GM12873 (cell line): ENCODE measurements around the gene BEAN1.

Source experiments
- TF ChIP-seq, protein P1 (sequence below): IDR thresholded peaks from 2 replicates; pipeline ENCODE4 v1.5.1; 2012; ENCODE audit warnings: low read depth, mild to moderate bottlenecking, moderate library complexity, low read length, control low read depth; ENCODE audit not compliant: insufficient read depth; ENCODE audit errors: missing control alignments

The BEAN1 gene

DNA sequence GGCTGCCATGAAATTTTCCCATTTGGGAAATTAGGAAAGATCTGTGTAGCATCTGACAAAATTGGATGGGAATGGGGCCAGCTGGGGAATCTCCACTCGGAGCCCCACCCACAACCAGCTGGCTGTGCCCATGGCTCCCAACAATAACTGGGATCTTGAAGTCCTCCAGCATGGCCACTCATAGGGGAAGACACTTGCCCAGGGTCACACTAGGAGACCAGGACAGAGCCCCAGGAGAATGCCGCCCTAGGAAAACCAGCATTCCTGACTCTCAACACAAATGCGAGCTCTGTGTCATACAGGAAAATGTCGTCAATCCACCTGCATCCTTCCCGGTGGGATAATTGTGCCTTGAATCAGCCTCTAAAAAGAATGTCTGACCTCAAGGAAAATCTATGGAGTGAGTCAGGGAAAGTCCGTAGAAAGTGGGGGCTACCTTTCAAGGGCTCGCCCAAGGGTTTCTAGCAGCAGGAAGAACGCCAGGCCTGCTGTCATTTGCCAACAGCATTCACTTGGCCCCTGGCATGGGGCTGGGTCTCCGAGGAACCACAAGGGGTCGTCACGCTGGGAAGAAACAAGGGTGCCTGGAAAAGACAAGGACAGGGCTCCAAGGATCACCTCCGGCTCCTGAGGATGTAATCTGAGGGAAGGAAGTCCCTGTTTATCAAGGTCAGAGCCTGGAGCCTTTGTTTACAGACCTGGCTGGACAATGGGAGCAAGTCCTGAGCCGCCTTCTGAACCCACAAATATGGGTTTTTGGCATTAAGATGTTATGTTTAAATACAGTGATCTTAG lies 44.7 kb upstream of the BEAN1 start:
- TF ChIP-seq, protein P1, sequence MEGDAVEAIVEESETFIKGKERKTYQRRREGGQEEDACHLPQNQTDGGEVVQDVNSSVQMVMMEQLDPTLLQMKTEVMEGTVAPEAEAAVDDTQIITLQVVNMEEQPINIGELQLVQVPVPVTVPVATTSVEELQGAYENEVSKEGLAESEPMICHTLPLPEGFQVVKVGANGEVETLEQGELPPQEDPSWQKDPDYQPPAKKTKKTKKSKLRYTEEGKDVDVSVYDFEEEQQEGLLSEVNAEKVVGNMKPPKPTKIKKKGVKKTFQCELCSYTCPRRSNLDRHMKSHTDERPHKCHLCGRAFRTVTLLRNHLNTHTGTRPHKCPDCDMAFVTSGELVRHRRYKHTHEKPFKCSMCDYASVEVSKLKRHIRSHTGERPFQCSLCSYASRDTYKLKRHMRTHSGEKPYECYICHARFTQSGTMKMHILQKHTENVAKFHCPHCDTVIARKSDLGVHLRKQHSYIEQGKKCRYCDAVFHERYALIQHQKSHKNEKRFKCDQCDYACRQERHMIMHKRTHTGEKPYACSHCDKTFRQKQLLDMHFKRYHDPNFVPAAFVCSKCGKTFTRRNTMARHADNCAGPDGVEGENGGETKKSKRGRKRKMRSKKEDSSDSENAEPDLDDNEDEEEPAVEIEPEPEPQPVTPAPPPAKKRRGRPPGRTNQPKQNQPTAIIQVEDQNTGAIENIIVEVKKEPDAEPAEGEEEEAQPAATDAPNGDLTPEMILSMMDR = no peak

DNA sequence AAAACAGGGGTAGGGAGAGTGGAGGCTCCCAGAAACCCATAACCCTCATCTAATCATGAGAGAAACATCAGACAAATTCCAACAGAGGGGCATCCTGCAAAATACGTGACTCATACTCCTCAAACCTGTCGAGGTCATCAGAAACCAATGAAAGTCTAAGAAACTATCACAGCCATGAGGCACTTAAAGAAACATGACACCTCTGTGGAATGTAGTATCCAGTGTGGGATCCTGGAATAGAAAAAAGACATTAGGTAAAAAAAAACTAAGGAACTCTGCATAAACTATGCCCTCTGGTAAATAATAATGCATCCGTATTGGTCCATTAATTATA lies 44.2 kb upstream of the BEAN1 start:
- TF ChIP-seq, protein P1 = no peak

DNA sequence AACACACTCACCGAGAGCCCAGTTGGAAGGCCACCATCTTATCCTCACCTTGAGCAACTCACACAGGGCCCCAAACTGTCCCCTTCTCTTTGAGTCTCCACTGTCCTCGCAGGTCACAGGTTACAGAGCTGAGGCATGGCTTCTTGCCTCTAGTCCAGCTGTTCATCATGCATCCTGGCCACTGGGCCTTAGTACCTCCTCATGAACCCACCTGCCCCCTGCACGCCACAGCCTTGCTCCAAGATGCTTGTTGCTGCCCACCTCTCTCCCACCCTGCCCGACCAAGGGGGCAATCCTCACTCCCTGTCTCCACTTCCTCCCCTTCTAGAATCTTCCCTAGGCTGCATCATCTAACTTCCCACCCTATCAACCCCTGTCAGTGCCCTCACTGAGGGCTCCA lies 43.5 kb upstream of the BEAN1 start:
- TF ChIP-seq, protein P1 = no peak

DNA sequence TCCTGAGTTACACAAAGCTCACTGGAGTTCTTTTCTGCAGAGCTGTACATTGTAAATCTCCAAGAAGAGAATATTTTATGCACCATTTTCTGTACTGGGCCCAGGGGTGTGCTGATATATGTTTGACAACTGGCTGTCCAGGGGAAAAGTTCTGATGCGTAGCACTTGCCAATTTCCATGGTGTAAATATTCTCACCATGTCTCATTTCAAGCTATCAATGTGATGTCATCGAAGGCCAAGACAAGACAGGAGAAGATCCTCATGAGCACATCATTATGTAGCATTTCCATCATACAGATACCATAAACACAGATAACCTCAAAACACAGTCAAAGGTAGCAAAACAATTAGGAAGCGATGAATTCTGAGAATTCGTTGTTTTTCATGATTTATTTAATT lies 41.7 kb upstream of the BEAN1 start:
- TF ChIP-seq, protein P1 = no peak

DNA sequence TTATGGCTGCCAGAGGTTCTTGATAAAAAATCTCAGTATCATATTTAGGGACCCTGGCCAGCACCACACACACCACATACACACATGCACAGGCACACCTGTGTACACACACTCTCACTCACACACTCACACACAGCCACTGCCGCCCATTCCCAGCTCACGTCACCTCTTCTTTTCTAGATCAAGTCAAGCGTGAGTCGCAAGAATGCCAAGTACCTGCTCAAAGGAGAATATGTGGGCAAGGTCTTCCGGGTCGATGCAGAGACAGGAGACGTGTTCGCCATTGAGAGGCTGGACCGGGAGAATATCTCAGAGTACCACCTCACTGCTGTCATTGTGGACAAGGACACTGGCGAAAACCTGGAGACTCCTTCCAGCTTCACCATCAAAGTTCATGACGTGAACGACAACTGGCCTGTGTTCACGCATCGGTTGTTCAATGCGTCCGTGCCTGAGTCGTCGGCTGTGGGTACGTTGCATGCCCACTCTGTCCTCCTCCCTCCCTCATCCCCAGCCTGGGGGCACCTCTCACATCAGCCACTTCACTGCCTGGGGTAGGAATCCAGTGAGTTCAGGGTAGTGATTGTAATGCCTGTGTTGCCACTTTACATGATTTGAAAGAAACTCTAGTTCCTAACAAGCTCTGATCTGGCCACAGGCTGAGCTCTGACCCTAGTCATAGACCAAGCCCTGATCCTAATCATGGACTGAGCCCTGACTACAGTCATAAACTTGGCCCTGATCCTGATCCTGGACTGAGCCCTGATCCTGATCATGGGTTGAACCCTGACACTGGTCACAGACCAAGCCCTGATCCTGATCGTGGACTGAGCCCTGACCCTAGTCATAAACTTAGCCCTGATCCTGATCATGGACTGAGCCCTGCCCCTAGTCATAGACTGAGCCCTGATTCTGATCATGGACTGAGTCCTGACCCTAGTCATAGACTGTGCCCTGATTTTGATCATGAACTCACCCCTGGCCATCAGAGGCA lies 40.2 kb upstream of the BEAN1 start:
- TF ChIP-seq, protein P1 = no peak

DNA sequence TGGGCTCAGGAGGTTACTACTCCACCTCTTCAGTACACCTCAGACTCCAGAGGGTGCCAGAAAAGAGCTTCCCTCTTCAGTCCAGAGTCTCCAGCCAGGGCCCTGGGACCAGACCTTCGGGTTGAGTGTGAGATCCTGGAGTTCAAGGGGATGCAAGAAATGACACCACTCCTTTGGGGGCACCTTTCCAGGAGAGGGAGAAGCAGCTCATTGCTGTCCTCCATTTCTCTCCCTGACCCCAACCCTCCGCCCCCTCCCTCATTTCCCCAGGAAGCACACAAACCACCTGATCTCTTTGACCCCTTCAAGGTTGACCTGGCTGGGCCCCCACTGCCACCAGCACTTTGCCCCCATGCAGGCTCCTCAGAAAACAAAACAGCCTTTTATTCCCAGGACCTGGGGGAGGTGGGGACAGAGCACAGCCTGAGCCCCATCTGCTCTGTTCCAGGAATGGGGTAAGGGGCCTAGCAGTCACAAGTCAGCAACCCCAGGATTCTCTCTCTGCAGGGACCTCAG lies 39.2 kb upstream of the BEAN1 start:
- TF ChIP-seq, protein P1 = no peak
